ENCODE data around the gene DYTN.

Gene DYTN

GRCh38 chr2:206614811-206615210 lies 103.4 kb downstream of the DYTN start:
- no peak for DNase-seq (ENCODE audit: low spot score)

GRCh38 chr2:206611736-206612135 lies 106.5 kb downstream of the DYTN start:
- no peak for DNase-seq (ENCODE audit: low spot score)

- no peak for DNase-seq (ENCODE audit: low spot score)
These were observed 107.0 kb downstream of the DYTN start for GRCh38 chr2:206611191-206611590.

- no peak for DNase-seq (ENCODE audit: low spot score)
These were observed 107.7 kb downstream of the DYTN start for GRCh38 chr2:206610451-206610850.

- no peak for DNase-seq (ENCODE audit: low spot score)
These were observed 115.0 kb downstream of the DYTN start for GRCh38 chr2:206603243-206603642.

Data from iPS-NIHi11 (cell line).